DND-41 (cell line): ENCODE results near the gene ECSCR.

Source experiments
- ATAC-seq: fragments of 200-7000 bp; cut with Tn5 transposase; 3 replicates; pipeline ENCODE4 v1.9.1; 2021; ENCODE audit warnings: low read depth; ENCODE audit not compliant: insufficient read depth
- DNase-seq: peaks from one replicate; pipeline ENCODE4 v3.0.0-alpha.2; 2020
- H2AFZ ChIP-seq: 2 replicates; pipeline ENCODE4 v1.6.0; 2012; ENCODE audit warnings: low read depth, low read length
- H3K27ac ChIP-seq: 2 replicates; pipeline ENCODE4 v1.5.1; 2012; ENCODE audit warnings: low read length, inconsistent platforms
- H3K27me3 ChIP-seq: fragments of 200-600 bp; sonication (generic); 2 replicates; pipeline ENCODE4 v1.6.0; 2012; ENCODE audit warnings: low read length, mild to moderate bottlenecking, inconsistent platforms; ENCODE audit not compliant: insufficient read depth, poor library complexity
- H3K36me3 ChIP-seq: 2 replicates; pipeline ENCODE4 v1.5.1; 2012; ENCODE audit warnings: low read length, inconsistent platforms; ENCODE audit not compliant: insufficient read depth
- H3K4me1 ChIP-seq: 2 replicates; pipeline ENCODE4 v1.5.1; 2012; ENCODE audit warnings: mild to moderate bottlenecking, low read length; ENCODE audit not compliant: insufficient read depth
- H3K4me2 ChIP-seq: 2 replicates; pipeline ENCODE4 v1.6.0; 2012; ENCODE audit warnings: mild to moderate bottlenecking, moderate library complexity, low read length, inconsistent platforms; ENCODE audit not compliant: insufficient read depth
- H3K4me3 ChIP-seq, 2 experiments: fragments of 200-600 bp in 1 of 2; shearing (Covaris generic) in 1 of 2; 2 replicates each; pipeline ENCODE4 v1.5.1; 2012 to 2016; ENCODE audit warnings: inconsistent platforms in 2 of 2, low read length in 2 of 2, mild to moderate bottlenecking in 2 of 2, low read depth in 1 of 2, moderate library complexity in 1 of 2
- H3K79me2 ChIP-seq: 2 replicates; pipeline ENCODE4 v1.6.0; 2012; ENCODE audit warnings: low read length, inconsistent platforms; ENCODE audit not compliant: insufficient read depth
- H3K9ac ChIP-seq: 2 replicates; pipeline ENCODE4 v1.6.0; 2012; ENCODE audit warnings: low read depth, mild to moderate bottlenecking, inconsistent platforms, low read length, moderate library complexity
- H3K9me3 ChIP-seq: 2 replicates; pipeline ENCODE4 v1.5.1; 2012; ENCODE audit warnings: low read length, moderate library complexity, mild to moderate bottlenecking, inconsistent platforms; ENCODE audit not compliant: insufficient read depth, severe bottlenecking
- H4K20me1 ChIP-seq: 2 replicates; pipeline ENCODE4 v1.6.0; 2012; ENCODE audit warnings: low read length; ENCODE audit not compliant: insufficient read depth
- CTCF ChIP-seq: IDR thresholded peaks from 2 replicates; pipeline ENCODE4 v1.5.1; 2012; ENCODE audit warnings: borderline replicate concordance, low read length, moderate library complexity, mild to moderate bottlenecking; ENCODE audit not compliant: poor library complexity, severe bottlenecking; ENCODE audit errors: extremely low read depth
- EZH2 ChIP-seq: IDR thresholded peaks from 3 replicates; pipeline ENCODE4 v1.6.1; 2012; ENCODE audit warnings: borderline replicate concordance, low read depth, mild to moderate bottlenecking, moderate library complexity, low read length, inconsistent platforms; ENCODE audit not compliant: severe bottlenecking

The ECSCR gene

GRCh38 chr5:139495638-139496435 is 33.3 kb upstream of the ECSCR start:
- no peak overlapping the region for H3K9ac ChIP-seq
- H2AFZ ChIP-seq, result no peak overlapping the region
- H3K9me3 ChIP-seq, result no peaks in the 10 kb centered on the region
- no peaks in the 10 kb centered on the region for H3K36me3 ChIP-seq
- no peaks in the 10 kb centered on the region for H3K79me2 ChIP-seq
- ATAC-seq, result no peak
- no peak overlapping the region for H3K27ac ChIP-seq
- no peak overlapping the region for H3K4me2 ChIP-seq
- H3K4me3 ChIP-seq, result no peak overlapping the region
- TF ChIP-seq EZH2, result no peak
- no peaks in the 10 kb centered on the region for H4K20me1 ChIP-seq
- H3K27me3 ChIP-seq, result no peaks in the 10 kb centered on the region
- DNase-seq, result no peak
- no peaks in the 10 kb centered on the region; the same call in 1 of the 2 replicates for H3K4me1 ChIP-seq

GRCh38 chr5:139494832-139495231 is 32.3 kb upstream of the ECSCR start:
- no peaks in the 10 kb centered on the region for H3K79me2 ChIP-seq
- H3K27ac ChIP-seq, result no peak overlapping the region
- no peak overlapping the region for H3K4me2 ChIP-seq

GRCh38 chr5:139494256-139494655 is 31.7 kb upstream of the ECSCR start:
- H3K36me3 ChIP-seq, result no peaks in the 10 kb centered on the region
- H3K9ac ChIP-seq, result no peak overlapping the region
- no peak for TF ChIP-seq EZH2
- TF ChIP-seq CTCF, result no peak
- DNase-seq, result no peak
- no peaks in the 10 kb centered on the region for H3K9me3 ChIP-seq
- no peaks in the 10 kb centered on the region; the same call in 1 of the 2 replicates for H3K4me1 ChIP-seq
- H3K27me3 ChIP-seq, result no peaks in the 10 kb centered on the region
- H2AFZ ChIP-seq, result no peak overlapping the region
- no peak overlapping the region for H3K4me2 ChIP-seq
- H4K20me1 ChIP-seq, result no peaks in the 10 kb centered on the region
- H3K4me3 ChIP-seq, result no peak overlapping the region
- no peak overlapping the region for H3K27ac ChIP-seq
- ATAC-seq, result no peak
- H3K79me2 ChIP-seq, result no peaks in the 10 kb centered on the region

More at GRCh38 chr5:139494832-139495231, 32.3 kb upstream of the ECSCR start:
- TF ChIP-seq CTCF, result no peak
- no peak for TF ChIP-seq EZH2
- ATAC-seq (no peak), DNase-seq (no peak)
- Histone ChIP-seq H3K36me3 (no peaks in the 10 kb centered on the region), H3K9me3 (no peaks in the 10 kb centered on the region), H4K20me1 (no peaks in the 10 kb centered on the region), H2AFZ (no peak overlapping the region), H3K27me3 (no peaks in the 10 kb centered on the region), H3K4me3 (no peak overlapping the region), H3K4me1 (no peaks in the 10 kb centered on the region; the same call in 1 of the 2 replicates), H3K9ac (no peak overlapping the region)

DNA sequence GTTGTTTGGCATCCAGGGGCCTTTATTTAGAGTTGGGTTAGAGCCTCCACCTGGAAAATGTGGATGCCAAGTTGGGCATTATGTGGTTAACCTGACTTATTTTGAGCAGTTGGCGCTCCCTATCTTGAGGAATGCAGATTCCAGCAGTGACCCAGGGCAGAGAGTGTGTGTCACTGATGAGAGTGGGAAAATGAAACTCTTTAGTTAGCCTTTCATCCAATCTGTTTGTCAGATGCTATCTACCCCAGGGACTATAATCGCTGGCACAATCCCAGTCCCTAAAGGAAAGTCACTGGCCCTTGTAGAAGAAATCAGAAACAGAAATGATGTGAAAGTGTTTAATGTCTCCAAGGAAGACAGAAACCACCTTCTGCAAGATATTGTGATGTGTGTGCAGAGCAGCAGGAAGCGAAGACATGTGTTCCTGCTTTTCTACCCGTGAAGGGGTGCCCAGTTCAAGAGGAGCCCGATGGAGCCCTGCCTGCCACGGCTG is 30.2 kb upstream of the ECSCR start:
- Histone ChIP-seq H3K4me2 (no peak overlapping the region), H2AFZ (no peak overlapping the region), H3K9me3 (no peaks in the 10 kb centered on the region), H3K79me2 (no peaks in the 10 kb centered on the region), H3K4me3 (no peak overlapping the region), H3K9ac (no peak overlapping the region), H4K20me1 (no peaks in the 10 kb centered on the region), H3K27ac (no peak overlapping the region), H3K4me1 (no peaks in the 10 kb centered on the region; the same call in 1 of the 2 replicates), H3K27me3 (no peaks in the 10 kb centered on the region), H3K36me3 (no peaks in the 10 kb centered on the region)
- DNase-seq, result no peak
- TF ChIP-seq CTCF (no peak), EZH2 (no peak)
- peak; percentile 45; the same call in 1 of the 3 replicates for ATAC-seq
